GM18867 (cell line): ENCODE measurements around the gene ZBTB44.
"Not testable (repeated sequence)": the region's sequence is repeated elsewhere in the genome, so short reads cannot be mapped to it uniquely, and the experiment has no call there.

Source experiments
- ATAC-seq: cut with Tn5 transposase; IDR thresholded peaks from one replicate; pipeline ENCODE4 v1.9.1; 2021; ENCODE audit warnings: mild to moderate bottlenecking, moderate library complexity; ENCODE audit not compliant: unreplicated experiment

ZBTB44 gene

GRCh38 chr11:130249929-130250328 lies 64.8 kb downstream of the ZBTB44 start:
- not testable (repeated sequence) for ATAC-seq

DNA sequence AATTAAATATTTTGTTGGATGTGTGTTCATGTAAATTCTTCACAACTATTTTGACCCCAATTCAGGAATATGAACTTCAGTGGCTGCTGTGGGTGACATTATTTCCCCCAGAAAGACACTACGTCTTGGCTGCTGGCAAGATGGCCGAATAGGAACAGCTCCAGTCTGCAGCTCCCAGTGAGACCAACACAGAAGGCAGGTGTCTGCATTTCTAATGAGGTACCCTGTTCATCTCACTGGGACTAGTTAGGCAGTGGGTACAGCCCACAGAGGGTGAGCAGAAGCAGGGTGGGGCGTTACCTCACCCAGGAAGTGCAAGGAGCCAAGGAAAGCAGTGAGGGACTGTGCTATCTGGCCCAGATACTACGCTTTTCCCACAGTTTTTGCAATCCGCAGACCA lies 65.3 kb downstream of the ZBTB44 start:
- ATAC-seq: no peak

DNA sequence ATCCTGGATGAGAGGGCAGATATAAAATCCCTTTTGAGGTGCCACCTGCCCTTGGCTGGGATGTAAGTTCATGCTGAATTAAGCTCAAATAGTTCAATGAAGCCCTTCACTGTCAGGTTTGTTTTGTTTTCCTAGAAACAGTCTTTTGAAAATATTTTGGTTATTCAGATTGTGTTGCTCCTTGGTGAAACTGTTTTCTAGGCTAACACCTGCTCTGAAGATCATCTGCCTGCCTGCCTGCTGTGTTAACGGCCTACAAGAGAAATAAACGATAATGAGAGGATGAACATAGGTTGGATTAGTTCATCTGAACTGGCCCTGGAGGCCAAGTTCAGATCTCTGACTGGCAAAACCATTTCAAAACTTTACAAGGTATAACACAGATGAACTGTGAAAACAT lies 67.4 kb downstream of the ZBTB44 start:
- ATAC-seq: no peak

DNA sequence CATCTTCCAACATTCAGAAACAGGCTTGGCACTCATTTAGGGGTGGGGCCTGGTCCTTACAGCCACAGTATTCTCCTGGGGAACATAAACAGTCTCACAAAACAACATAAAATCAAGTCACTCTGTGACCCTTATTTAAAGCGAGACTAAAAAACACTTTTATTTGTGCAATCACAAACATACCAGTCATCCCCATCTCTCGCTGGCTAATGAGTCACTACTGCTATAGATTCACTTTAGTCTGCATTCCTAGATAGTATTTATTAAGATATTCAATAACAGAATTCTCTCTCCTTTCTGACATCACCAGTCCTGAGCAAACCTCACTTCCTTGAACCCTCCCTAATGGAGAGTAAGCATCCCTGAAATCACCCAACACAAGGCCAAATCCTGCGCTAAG lies 68.0 kb downstream of the ZBTB44 start:
- no peak for ATAC-seq

DNA sequence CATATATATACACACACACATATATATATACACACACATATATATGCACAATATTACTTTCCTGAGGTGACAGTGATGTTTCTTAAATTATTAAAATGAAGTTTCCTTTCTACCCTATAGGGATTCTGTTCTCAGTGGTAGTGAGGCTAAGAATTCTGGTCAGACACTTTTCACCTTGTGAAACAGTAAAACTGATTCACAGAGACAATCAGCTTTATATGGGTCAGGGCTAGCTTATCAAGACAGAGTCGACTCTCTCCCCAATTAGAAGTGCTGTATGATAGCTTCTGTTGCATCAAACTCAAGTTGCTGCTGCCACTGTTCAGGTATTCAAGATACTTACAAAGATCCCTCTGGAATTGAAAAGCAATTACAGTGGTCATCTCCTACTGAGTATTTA lies 68.4 kb downstream of the ZBTB44 start:
- ATAC-seq: no peak

- not testable (repeated sequence) for ATAC-seq
Measured at GRCh38 chr11:130245375-130245774, 69.3 kb downstream of the ZBTB44 start.

- no peak for ATAC-seq
Measured at GRCh38 chr11:130244848-130245247, 69.9 kb downstream of the ZBTB44 start.

DNA sequence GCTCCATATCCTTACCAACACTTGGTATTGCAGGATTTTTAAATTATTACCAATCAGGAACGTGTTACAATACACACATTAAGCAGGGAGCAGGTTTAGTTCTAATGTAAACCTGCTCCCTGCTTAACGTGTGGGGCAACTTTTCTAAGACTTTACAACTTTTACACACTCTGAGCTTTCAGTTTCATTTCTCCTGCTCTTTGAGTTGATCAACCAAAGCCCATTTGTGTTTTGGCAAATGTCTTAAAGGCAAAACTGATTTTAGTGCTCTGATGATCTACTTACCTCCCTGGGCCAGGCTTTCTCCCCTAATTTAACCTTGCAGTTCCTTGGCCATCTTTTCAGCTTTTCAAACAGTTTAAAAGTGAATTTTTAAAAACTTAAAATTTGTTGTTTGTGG lies 70.9 kb downstream of the ZBTB44 start:
- ATAC-seq: peak; percentile 75

GRCh38 chr11:130241713-130242112 lies 73.0 kb downstream of the ZBTB44 start:
- ATAC-seq: no peak

GRCh38 chr11:130237282-130238006 lies 77.3 kb downstream of the ZBTB44 start:
- ATAC-seq: peak; percentile 76

- no peak for ATAC-seq
Measured at GRCh38 chr11:130234315-130234714, 80.4 kb downstream of the ZBTB44 start.

- not testable (repeated sequence) for ATAC-seq
Measured at GRCh38 chr11:130233888-130234287, 80.8 kb downstream of the ZBTB44 start.

DNA sequence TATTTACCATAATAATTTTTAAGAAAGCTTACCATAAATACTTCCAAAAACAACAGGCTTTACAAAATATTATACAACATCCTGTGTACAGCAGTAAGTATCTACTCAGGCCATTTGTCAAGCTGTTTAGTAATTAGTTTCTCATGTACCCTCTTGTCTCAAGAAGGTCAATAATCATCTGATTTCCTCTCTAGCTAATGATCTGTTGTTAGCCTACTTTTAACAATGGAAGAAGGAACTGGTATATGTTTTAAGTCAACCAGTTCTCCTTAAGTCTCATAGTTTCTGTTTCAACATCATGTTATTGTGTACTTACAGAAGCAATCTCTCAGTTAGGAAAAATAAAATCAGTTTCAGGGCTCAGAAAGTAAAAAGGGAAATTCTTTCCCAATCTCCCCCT lies 81.2 kb downstream of the ZBTB44 start:
- ATAC-seq: not testable (repeated sequence)

GRCh38 chr11:130227373-130227772 lies 87.3 kb downstream of the ZBTB44 start:
- no peak for ATAC-seq

DNA sequence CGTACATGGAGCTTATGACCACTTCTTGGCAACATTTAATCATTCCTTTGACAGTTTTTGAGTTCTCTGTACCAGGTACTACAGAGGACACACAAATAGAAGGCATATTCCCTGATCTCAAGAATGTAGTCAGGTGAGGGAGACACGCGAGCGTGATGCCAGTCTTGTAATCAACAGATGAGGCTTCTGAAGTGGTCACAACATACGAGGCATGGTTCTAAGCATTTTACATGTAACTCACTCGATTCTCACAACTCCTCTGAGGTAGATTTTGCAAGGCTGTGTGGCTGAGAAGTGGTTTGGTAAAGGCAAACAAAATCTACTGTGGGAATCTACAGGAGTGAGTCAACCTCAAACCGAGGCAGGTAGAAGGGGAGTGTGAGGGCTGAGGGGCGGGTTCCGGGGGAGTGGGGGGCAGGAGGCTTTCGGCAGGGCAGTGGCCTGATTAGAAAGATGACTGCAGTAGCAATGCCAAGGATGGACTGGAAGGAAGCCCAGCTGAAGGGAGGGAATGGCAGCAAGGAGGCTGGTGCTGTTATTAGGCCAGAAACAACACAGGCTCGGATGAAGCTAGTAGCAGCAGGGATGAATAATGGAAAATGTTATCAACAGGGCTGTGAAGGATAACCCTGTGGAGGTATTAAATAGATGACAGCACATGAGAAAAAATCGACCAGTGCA lies 91.3 kb downstream of the ZBTB44 start:
- ATAC-seq: no peak

- ATAC-seq: no peak
Measured at GRCh38 chr11:130220311-130221035, 94.2 kb downstream of the ZBTB44 start.

DNA sequence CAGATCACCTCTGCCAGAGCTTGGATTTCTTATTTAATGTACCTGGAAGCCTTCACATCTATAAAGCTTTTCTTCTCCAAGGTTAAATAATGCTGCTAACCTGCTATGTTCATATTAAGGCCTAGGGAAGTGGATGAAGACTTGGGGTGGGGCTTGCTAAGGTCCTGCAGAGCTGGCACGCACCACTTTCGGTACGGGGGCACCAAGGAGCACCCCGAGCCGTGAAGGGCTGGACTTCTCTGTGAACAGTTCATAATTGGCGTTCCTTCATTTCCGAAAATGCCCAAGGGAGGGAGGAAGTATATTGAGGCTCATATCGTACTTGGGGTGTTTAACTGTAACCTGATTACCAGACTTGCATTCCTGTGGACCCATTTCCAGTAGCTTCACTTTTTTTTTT lies 95.6 kb downstream of the ZBTB44 start:
- ATAC-seq: no peak

DNA sequence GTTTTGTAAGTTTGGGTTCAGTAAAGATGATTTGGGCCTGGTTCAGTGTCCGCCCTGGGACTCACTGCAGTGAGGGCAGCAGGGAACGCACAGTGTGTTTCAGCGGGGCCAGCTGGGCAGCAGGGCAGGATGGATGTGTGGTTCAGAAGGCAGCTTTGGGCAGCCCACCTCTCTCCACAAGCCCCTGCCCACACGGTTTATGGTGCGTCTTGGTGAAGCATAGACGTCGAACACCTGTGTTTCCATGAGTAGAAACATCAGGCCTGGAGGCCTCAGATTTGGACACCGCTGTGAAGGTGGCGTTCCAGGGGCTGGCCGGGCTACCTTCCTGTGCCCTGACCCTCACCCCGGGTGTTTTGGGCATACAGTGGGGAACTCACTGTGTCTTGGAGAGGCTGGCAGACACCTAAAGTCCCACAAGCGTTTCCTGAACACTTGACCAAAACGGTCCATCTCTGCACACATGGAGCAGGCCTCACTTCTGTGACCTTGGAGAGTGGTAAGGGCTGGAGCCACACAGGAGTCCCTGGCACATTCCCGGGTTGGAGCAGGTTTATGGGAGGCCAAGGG lies 96.1 kb downstream of the ZBTB44 start:
- no peak for ATAC-seq

DNA sequence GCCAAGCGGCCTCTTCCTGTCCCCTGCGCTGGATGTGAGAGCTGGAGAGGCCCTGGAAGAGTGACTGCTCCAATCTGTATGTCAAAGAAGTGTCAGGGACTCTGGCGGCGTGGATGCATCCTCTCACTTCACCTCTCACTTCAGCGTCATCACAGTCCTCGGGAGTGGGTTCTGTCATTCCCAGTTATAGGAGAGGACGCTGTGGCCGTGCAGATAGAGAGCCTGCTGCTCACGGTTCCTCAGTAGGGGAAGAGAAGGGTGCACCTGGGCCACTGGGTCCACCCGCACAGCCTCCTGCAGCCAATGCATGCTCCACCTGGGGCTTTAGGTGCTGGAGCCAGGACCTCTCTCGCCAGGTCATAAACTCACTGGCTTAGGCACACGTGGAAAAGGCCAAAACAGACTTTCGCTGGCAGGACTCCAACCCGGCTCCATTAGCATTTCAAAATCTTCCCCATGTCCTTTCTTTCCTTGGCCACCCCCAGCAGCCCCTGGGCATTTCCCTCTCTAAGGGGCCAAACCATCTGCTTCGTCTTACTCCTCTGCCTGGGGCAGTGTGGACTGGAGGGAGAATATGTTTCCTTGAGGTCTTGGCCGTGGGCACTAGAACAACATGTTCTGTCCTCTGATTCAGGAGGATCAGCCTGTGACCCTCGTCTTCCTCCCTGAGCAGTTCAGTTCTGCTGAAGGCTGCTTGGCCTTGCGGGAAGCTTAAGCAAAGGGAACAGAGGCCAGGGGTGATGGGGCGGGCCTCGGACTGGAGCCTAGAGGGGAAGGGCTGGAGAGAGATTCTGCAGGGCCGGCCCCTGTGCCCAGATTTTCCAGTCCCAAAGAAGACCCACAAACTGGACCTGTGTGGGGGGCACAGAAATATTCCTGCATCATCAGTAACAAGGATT lies 97.3 kb downstream of the ZBTB44 start:
- ATAC-seq: no peak

DNA sequence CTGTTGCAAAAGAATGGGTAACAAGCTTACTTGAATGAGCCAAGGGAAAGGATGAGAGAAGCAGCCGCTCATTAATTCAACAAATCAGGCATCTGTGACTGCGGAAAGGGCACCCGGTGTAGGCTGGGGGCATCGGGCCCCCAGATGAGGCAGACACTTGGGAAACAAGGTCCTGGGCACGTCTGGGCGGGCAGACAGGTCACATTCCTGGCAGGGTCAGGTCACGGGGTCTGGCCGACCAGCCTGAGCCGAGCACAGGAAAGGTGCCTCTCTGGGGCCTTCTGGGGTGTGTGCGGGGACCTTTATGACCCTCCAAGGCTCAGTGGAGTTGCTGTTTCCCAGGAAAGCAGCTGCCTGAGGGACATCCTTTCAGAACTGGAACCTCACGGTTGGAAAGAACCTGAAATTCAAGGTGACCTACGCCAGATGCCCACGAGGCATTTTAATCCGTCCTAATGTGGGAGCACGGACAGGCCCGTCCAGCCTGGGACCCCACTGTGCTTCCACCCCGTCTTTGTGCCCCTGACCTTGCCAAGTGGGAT lies 98.1 kb downstream of the ZBTB44 start:
- no peak for ATAC-seq
